GM12872 (cell line): ENCODE results near the gene UBE2L6.
A peak's percentile ranks its signal among the peaks of the same experiment; 100 is the strongest.

Source experiments
- TF ChIP-seq, protein P1 (sequence below): IDR thresholded peaks from 3 replicates; pipeline ENCODE4 v1.5.1; 2011; ENCODE audit warnings: low read depth, mild to moderate bottlenecking, low read length, moderate library complexity; ENCODE audit not compliant: insufficient read depth

Gene UBE2L6

DNA sequence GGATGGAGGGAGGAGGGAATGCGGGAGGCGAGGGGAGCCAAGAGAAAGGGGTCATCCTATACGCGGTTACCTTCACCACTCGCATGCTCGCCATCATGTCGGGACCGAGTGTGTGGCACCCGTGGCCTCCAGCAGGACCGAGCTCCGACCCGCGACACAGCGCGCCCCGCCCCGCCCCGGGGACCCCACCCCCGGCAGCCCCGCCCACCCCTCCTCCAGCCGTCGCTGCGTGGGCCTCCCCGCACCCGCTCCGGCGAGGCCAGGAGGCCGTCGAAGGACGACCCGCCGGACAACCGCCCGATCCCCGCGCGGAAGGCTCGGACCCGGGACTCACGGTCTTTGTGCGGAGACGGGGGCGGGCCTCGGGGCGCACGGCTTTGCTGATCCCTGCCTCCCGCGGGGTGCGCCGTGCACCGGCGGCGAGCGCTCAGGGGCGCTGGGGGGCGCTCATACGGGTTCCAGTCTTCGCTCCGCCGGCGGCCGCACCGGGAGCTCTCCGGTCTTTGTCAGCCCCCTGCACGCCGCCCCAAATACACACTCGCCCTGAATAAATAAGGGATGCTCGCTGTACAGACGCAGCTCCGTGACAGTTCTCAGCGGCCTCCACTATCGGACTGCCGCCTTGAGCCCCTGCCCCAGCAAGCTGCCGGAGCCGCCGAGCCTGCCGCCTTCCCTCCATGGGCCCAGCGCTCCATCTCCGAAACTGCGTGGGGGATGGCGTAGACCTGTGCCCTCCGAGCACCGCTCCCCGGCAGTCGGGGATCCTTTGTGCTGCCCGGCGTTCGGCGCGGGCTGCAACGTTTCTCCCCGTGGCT, at the start of gene UBE2L6:
TSS of gene UBE2L6 (minus strand) at position 158 of the 815 bp plus-strand sequence. CDS start at position 97, 61 bp downstream.
- TF ChIP-seq, protein P1, sequence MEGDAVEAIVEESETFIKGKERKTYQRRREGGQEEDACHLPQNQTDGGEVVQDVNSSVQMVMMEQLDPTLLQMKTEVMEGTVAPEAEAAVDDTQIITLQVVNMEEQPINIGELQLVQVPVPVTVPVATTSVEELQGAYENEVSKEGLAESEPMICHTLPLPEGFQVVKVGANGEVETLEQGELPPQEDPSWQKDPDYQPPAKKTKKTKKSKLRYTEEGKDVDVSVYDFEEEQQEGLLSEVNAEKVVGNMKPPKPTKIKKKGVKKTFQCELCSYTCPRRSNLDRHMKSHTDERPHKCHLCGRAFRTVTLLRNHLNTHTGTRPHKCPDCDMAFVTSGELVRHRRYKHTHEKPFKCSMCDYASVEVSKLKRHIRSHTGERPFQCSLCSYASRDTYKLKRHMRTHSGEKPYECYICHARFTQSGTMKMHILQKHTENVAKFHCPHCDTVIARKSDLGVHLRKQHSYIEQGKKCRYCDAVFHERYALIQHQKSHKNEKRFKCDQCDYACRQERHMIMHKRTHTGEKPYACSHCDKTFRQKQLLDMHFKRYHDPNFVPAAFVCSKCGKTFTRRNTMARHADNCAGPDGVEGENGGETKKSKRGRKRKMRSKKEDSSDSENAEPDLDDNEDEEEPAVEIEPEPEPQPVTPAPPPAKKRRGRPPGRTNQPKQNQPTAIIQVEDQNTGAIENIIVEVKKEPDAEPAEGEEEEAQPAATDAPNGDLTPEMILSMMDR, result peak; percentile 38; the same call in 1 of the 3 replicates

DNA sequence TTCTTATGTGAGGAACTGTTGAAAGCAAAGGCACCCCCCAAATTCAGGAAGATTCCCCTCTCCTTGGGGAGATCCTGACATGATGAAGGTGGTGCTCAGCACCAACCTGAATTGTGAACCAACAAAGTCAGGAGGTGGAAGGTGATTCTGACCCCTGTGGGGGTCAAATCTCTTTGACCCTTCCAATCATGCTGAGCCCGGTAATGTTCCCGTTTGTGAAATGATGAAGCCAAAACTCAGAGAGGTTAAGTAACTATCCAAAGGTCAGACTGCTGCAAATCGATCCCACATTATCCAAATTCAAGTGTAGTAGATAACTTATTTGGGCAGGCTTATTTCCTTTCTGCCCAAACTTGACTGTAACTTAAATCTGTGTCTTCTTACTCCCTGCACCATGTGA, 49.1 kb upstream of the UBE2L6 start:
- TF ChIP-seq, protein P1, result no peak

DNA sequence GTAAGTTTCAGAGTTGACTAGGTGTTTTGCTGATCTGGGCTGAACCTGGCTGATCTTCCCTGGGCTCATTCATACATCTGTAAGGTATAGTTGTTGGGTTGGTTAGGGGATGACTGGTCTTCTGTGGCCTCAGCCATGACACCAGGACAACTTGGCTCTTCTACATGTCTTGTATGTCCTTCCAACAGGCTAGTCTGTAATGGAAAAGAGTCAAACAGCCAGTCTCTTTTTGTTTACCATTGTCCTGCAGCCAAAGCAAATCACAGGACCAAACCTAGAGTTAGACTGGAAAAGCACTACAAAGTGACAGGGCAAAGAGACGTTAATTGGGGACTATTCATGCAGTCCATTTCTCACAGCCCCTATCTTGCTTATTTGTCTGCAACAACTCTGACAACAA, 47.8 kb upstream of the UBE2L6 start:
- TF ChIP-seq, protein P1, result no peak

DNA sequence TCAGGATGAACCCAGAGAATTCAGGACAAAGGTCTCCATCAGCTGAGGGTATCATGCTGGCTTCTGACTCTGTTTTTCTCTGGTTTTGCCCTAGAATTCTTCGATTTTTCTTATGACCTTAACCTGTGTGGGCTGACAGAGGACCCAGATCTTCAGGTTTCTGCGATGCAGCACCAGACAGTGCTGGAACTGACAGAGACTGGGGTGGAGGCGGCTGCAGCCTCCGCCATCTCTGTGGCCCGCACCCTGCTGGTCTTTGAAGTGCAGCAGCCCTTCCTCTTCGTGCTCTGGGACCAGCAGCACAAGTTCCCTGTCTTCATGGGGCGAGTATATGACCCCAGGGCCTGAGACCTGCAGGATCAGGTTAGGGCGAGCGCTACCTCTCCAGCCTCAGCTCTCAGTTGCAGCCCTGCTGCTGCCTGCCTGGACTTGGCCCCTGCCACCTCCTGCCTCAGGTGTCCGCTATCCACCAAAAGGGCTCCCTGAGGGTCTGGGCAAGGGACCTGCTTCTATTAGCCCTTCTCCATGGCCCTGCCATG, 46.8 kb upstream of the UBE2L6 start:
- TF ChIP-seq, protein P1, result no peak

DNA sequence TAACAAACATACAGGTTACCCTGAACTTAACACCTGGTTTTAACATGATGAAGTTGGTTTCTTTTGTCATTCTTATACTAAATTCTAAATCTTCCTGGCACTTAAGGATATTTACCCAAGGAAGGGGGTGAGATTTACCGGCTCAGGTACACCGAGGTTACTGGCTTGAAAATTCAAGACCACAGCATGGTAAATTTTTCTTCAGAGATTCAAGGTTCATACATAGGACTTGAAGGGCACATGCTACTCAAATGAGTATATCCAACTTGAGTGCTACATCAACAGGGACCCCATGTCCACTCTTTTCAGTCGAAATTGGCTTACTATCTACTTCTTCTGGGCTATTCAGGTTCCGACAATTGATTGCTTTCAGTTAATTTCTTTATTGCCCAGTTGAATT, 42.7 kb upstream of the UBE2L6 start:
- TF ChIP-seq, protein P1, result no peak

DNA sequence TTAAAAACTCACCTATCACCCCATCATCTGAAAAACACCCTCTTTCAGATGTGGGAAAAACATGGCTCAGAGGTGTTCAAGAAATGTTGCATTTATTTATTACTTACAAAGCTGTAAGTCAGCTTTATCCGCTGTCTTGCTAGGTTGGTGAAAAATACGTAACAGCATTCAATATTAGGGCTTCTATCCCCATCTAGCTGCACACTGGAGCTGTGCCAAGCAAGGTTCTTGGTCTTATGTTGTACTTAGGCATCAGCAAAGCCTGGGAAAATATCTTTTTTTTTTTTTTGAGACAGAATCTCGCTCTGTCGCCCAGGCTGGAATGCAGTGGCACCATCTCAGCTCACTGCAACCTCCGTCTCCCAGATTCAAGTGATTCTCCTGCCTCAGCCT, 37.6 kb upstream of the UBE2L6 start:
- TF ChIP-seq, protein P1, result no peak

DNA sequence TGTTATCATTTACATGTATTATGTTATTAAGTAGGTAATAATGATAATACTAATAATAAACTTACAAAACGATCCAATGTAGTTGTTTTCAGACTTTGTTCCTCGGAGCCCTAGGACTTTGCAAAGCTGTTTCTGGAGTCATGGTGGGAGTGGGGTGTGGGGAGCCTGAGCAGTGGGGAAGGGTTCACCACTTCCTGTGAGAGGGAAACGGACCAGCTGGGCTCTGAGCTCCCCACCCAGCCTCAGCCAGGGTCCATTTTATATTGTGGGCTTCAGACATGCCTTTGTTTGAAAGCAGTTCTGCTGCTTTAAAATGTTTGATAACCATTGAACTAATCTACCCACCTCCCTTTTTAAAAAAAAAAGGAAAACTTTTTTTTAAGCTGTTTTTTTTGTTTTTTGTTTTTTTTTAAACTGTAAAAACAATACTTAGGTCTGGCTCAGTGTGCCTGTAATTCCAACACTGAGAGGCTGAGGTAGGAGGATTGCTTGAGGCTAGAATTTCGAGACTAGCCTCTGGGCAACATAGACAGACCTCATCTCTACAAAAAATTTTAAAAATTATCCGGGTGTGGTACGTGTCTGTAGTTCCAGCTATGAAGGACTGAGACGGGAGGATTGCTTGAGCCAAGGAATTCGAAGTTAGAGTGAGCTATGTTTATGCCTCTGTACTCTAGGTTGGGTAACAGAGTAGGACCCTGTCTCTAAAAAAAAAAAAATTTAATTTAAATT, 37.0 kb upstream of the UBE2L6 start:
- TF ChIP-seq, protein P1, result no peak
